Measurements from ENCODE around the gene METAP1.

- TF ChIP-seq CTCF (IDR thresholded peaks at IDR 0.05; ENCODE audit: low read depth, low read length, missing input control) (no peak), ZBTB33 (IDR thresholded peaks at IDR 0.05) (no peak), RAD21 (IDR thresholded peaks at IDR 0.05) (no peak), JUND (IDR thresholded peaks at IDR 0.05) (no peak), MAX (IDR thresholded peaks at IDR 0.05) (no peak)
These were observed 33.8 kb upstream of the METAP1 start for GRCh38 chr4:98961770-98962169.

Measured in liver (tissue), 3 donors.